ENCODE measurements around the gene ATG16L2. TPM values are rescaled to one million over a fixed set of nuclear protein-coding genes. Genes with fewer than 3 reads are reported as not detected.

Gene ATG16L2
- total RNA-seq, 1 experiment from 2014 or later: 6.8 TPM

GRCh38 chr11:72832301-72833082, 18.3 kb downstream of the ATG16L2 start:
- Histone ChIP-seq H3K9me3 (replicated peaks) (no peaks in the 10 kb centered on the region), H3K4me1 (peaks cover 14% of the 10 kb centered on the region), H3K4me3 (no peak overlapping the region), H3K27ac (no peak overlapping the region), H3K27me3 (no peaks in the 10 kb centered on the region), H3K36me3 (no peaks in the 10 kb centered on the region)
- no peak for DNase-seq

GRCh38 chr11:72833083-72833733, 19.0 kb downstream of the ATG16L2 start:
- Histone ChIP-seq H3K4me1 (peaks cover 14% of the 10 kb centered on the region), H3K27ac (no peak overlapping the region), H3K4me3 (no peak overlapping the region), H3K27me3 (no peaks in the 10 kb centered on the region), H3K36me3 (no peaks in the 10 kb centered on the region), H3K9me3 (replicated peaks) (no peaks in the 10 kb centered on the region)
- DNase-seq: no peak

GRCh38 chr11:72833811-72834493, 19.7 kb downstream of the ATG16L2 start:
- Histone ChIP-seq H3K27ac (no peak overlapping the region), H3K4me1 (peaks cover 14% of the 10 kb centered on the region), H3K36me3 (no peaks in the 10 kb centered on the region), H3K4me3 (no peak overlapping the region), H3K9me3 (replicated peaks) (no peaks in the 10 kb centered on the region), H3K27me3 (no peaks in the 10 kb centered on the region)
- no peak for DNase-seq

DNA sequence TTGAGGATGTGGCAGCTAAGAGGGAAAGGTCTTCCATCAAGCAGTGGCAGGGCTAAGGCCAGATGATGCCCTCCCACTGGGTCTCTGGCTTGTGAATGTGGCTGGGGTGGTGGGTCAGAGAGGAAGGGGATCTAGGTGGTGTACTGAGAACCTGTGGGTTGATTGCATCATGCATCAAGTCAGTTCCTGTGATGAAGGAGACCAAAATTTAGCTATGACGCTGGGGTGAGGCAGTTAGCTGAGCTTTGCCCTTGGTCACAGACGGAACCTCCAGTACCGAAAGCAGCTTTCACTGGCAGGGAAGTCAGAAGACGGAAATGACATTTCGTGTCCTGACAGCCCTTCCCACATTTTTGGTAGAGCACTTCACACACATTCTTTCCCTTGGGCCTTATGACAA, 20.7 kb downstream of the ATG16L2 start:
- no peaks in the 10 kb centered on the region for H3K36me3 ChIP-seq
- H3K4me3 ChIP-seq: no peak overlapping the region
- H3K27me3 ChIP-seq: no peaks in the 10 kb centered on the region
- no peaks in the 10 kb centered on the region for H3K9me3 ChIP-seq (replicated peaks)
- DNase-seq: no peak
- peaks cover 14% of the 10 kb centered on the region for H3K4me1 ChIP-seq
- H3K27ac ChIP-seq: no peak overlapping the region

GRCh38 chr11:72836111-72836510, 21.9 kb downstream of the ATG16L2 start:
- peak overlapping the region; percentile 23; the same call in 1 of the 2 replicates for H3K27ac ChIP-seq
- H3K4me1 ChIP-seq: peaks cover 14% of the 10 kb centered on the region

GRCh38 chr11:72838691-72839305, 24.6 kb downstream of the ATG16L2 start:
- H3K4me1 ChIP-seq: peaks cover 11% of the 10 kb centered on the region
- DNase-seq: no peak
- no peaks in the 10 kb centered on the region for H3K9me3 ChIP-seq (replicated peaks)
- no peaks in the 10 kb centered on the region for H3K27me3 ChIP-seq
- H3K36me3 ChIP-seq: 0 out of 2 replicates have a peak, but pooled peaks cover 2% of the 10 kb centered on the region
- no peak overlapping the region for H3K27ac ChIP-seq
- H3K4me3 ChIP-seq: no peak overlapping the region

More at GRCh38 chr11:72836111-72836510, 21.9 kb downstream of the ATG16L2 start:
- peak; percentile 55 to 65 for DNase-seq
- Histone ChIP-seq H3K27me3 (no peaks in the 10 kb centered on the region), H3K36me3 (0 out of 2 replicates have a peak, but pooled peaks cover 2% of the 10 kb centered on the region), H3K9me3 (replicated peaks) (no peaks in the 10 kb centered on the region), H3K4me3 (no peak overlapping the region)

GRCh38 chr11:72840780-72841179, 26.6 kb downstream of the ATG16L2 start:
- Histone ChIP-seq H3K9me3 (replicated peaks) (no peaks in the 10 kb centered on the region), H3K27me3 (no peaks in the 10 kb centered on the region), H3K36me3 (0 out of 2 replicates have a peak, but pooled peaks cover 2% of the 10 kb centered on the region), H3K4me3 (no peak overlapping the region), H3K27ac (no peak overlapping the region), H3K4me1 (peaks cover 10% of the 10 kb centered on the region)
- DNase-seq: no peak

GRCh38 chr11:72841397-72841796, 27.2 kb downstream of the ATG16L2 start:
- Histone ChIP-seq H3K27ac (no peak overlapping the region), H3K4me3 (no peak overlapping the region), H3K36me3 (0 out of 2 replicates have a peak, but pooled peaks cover 2% of the 10 kb centered on the region), H3K27me3 (no peaks in the 10 kb centered on the region), H3K4me1 (peaks cover 3% of the 10 kb centered on the region), H3K9me3 (replicated peaks) (no peaks in the 10 kb centered on the region)
- DNase-seq: no peak

- no peaks in the 10 kb centered on the region for H3K27me3 ChIP-seq
Measured at GRCh38 chr11:72842126-72842525, 27.9 kb downstream of the ATG16L2 start.

GRCh38 chr11:72842653-72843330, 28.6 kb downstream of the ATG16L2 start:
- Histone ChIP-seq H3K36me3 (0 out of 2 replicates have a peak, but pooled peaks cover 2% of the 10 kb centered on the region), H3K27me3 (no peaks in the 10 kb centered on the region), H3K27ac (no peak overlapping the region), H3K4me3 (no peak overlapping the region), H3K4me1 (no peaks in the 10 kb centered on the region), H3K9me3 (replicated peaks) (no peaks in the 10 kb centered on the region)
- no peak for DNase-seq

More at GRCh38 chr11:72842126-72842525, 27.9 kb downstream of the ATG16L2 start:
- H3K36me3 ChIP-seq: 0 out of 2 replicates have a peak, but pooled peaks cover 2% of the 10 kb centered on the region
- no peaks in the 10 kb centered on the region for H3K4me1 ChIP-seq
- no peak for DNase-seq
- no peaks in the 10 kb centered on the region for H3K9me3 ChIP-seq (replicated peaks)
- no peak overlapping the region for H3K4me3 ChIP-seq
- no peak overlapping the region for H3K27ac ChIP-seq

DNA sequence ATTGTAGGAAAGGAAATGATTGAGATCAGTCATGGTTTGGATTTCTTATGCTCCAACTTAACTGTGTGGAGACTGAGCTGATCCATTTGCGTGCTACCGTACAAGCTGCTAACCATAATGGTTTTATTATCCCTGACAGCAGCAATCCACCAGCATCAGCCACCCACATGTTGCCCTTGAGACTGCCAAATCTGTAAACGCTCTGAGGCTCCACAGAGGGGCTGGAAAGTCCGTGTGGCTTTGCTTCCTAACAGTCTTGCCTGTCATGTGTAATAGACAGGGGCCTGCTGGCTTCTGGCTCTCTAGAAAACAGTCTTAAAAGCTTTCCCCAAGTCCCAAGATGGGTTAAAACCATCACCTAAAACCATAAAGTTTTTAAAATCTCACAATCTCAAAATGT, 30.1 kb downstream of the ATG16L2 start:
- Histone ChIP-seq H3K4me3 (no peak overlapping the region), H3K4me1 (no peaks in the 10 kb centered on the region), H3K36me3 (0 out of 2 replicates have a peak, but pooled peaks cover 2% of the 10 kb centered on the region), H3K27ac (no peak overlapping the region), H3K27me3 (no peaks in the 10 kb centered on the region), H3K9me3 (replicated peaks) (no peaks in the 10 kb centered on the region)
- DNase-seq: no peak

DNA sequence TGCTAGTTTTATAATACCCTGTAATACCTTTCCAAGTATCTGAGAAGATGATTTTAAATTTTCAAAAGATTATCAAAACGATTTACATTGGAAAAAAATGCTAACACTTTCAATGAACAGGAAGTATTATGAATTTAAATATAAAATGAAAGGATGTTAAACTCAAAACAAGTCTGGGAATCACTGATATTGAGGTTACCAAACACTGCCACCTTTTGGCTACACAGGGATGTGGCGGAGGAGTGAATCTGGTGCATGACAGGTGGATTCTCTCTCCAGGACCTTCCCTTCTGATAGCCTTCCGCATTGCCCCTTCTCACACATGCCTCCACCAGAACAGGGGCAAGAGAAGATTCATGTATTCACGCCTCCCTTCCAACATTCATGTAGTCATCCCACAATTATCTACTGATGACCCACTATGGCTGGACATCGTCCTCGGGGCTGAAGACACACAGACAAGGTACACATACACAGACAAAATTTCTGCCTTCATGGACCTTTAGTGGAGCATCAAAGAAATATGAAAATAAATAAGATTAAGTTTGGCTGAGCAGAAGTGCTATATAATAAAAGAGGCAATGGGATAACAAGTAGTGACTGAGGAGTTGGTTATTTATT, 34.7 kb downstream of the ATG16L2 start:
- no peaks in the 10 kb centered on the region for H3K27me3 ChIP-seq
- H3K36me3 ChIP-seq: no peaks in the 10 kb centered on the region
- peak in 1 of 2 experiments; percentile 59 for DNase-seq
- no peaks in the 10 kb centered on the region for H3K9me3 ChIP-seq (replicated peaks)
- no peaks in the 10 kb centered on the region for H3K4me1 ChIP-seq
- no peak overlapping the region for H3K27ac ChIP-seq
- no peak overlapping the region for H3K4me3 ChIP-seq

- Histone ChIP-seq H3K36me3 (no peaks in the 10 kb centered on the region), H3K27ac (no peak overlapping the region), H3K4me3 (no peak overlapping the region), H3K9me3 (replicated peaks) (no peaks in the 10 kb centered on the region), H3K27me3 (no peaks in the 10 kb centered on the region), H3K4me1 (no peaks in the 10 kb centered on the region)
- no peak for DNase-seq
Measured at GRCh38 chr11:72850832-72851231, 36.6 kb downstream of the ATG16L2 start.

GRCh38 chr11:72851726-72852125, 37.5 kb downstream of the ATG16L2 start:
- no peak for DNase-seq
- Histone ChIP-seq H3K27me3 (no peaks in the 10 kb centered on the region), H3K27ac (no peak overlapping the region), H3K36me3 (no peaks in the 10 kb centered on the region), H3K4me1 (no peaks in the 10 kb centered on the region), H3K4me3 (no peak overlapping the region), H3K9me3 (replicated peaks) (no peaks in the 10 kb centered on the region)
